HG02885 (cell line): ENCODE results near the gene PNPLA6.
"Not testable (repeated sequence)": the region's sequence is repeated elsewhere in the genome, so short reads cannot be mapped to it uniquely, and the experiment has no call there.

Experiments
- ATAC-seq: cut with Tn5 transposase; IDR thresholded peaks from one replicate; pipeline ENCODE4 v1.9.1; 2021; ENCODE audit warnings: mild to moderate bottlenecking; ENCODE audit not compliant: unreplicated experiment, poor library complexity

The PNPLA6 gene

GRCh38 chr19:7550987-7551761 is 15.7 kb downstream of the PNPLA6 start:
- no peak for ATAC-seq

GRCh38 chr19:7552781-7553180 is 17.3 kb downstream of the PNPLA6 start:
- no peak for ATAC-seq

GRCh38 chr19:7554565-7554964 is 19.0 kb downstream of the PNPLA6 start:
- ATAC-seq = no peak

GRCh38 chr19:7554990-7555864 is 19.7 kb downstream of the PNPLA6 start:
- ATAC-seq = no peak

- no peak for ATAC-seq
These were observed 21.3 kb downstream of the PNPLA6 start for GRCh38 chr19:7556696-7557315.

GRCh38 chr19:7558667-7559066 is 23.1 kb downstream of the PNPLA6 start:
- ATAC-seq = no peak

- no peak for ATAC-seq
These were observed 23.6 kb downstream of the PNPLA6 start for GRCh38 chr19:7559102-7559501.

- no peak for ATAC-seq
These were observed 24.7 kb downstream of the PNPLA6 start for GRCh38 chr19:7560255-7560654.

GRCh38 chr19:7561325-7561724 is 25.8 kb downstream of the PNPLA6 start:
- ATAC-seq = no peak

- no peak for ATAC-seq
These were observed 27.3 kb downstream of the PNPLA6 start for GRCh38 chr19:7562646-7563393.

- ATAC-seq = no peak
These were observed 29.3 kb downstream of the PNPLA6 start for GRCh38 chr19:7564866-7565265.

- ATAC-seq = no peak
These were observed 29.8 kb downstream of the PNPLA6 start for GRCh38 chr19:7565332-7565731.

- ATAC-seq = no peak
These were observed 35.2 kb downstream of the PNPLA6 start for GRCh38 chr19:7570761-7571160.

- ATAC-seq = no peak
These were observed 40.0 kb downstream of the PNPLA6 start for GRCh38 chr19:7575434-7576040.

GRCh38 chr19:7577422-7577821 is 41.9 kb downstream of the PNPLA6 start:
- not testable (repeated sequence) for ATAC-seq

- ATAC-seq = no peak
These were observed 42.6 kb downstream of the PNPLA6 start for GRCh38 chr19:7578127-7578526.

- no peak for ATAC-seq
These were observed 43.7 kb downstream of the PNPLA6 start for GRCh38 chr19:7579182-7579581.

- no peak for ATAC-seq
These were observed 46.9 kb downstream of the PNPLA6 start for GRCh38 chr19:7582446-7582845.

- ATAC-seq = no peak
These were observed 54.3 kb downstream of the PNPLA6 start for GRCh38 chr19:7589822-7590221.

- ATAC-seq = no peak
These were observed 54.7 kb downstream of the PNPLA6 start for GRCh38 chr19:7590256-7590655.
